H1 (cell line): Measurements from ENCODE around the gene LAMC3. TPM values are rescaled to one million over a fixed set of nuclear protein-coding genes. Genes with fewer than 3 reads are reported as not detected.
A peak's percentile ranks its signal among the peaks of the same experiment; 100 is the strongest.

Source experiments
- CTCF ChIA-PET: fragments of 300-600 bp; sonication (Branson Sonifier 250); formaldehyde crosslinking; loops from one replicate; lab custom pipeline; 2021; ENCODE audit not compliant: partially characterized antibody; lab: Charles Lee
- POLR2A ChIA-PET: fragments of 300-600 bp; sonication (Branson Sonifier 250); formaldehyde crosslinking; loops from one replicate; lab custom pipeline; 2021; ENCODE audit warnings: inconsistent platforms; ENCODE audit not compliant: partially characterized antibody; lab: Charles Lee
- DNase-seq, 2 experiments: peaks; one replicate each; pipeline versions ENCODE4 v3.0.0 to v3.0.0-alpha.2; 2010 to 2022; ENCODE audit warnings: low spot score in 2 of 2, low read depth in 1 of 2, mixed read lengths in 1 of 2
- FAIRE-seq: peaks from 2 replicates; lab custom pipeline; 2011; peaks lifted over from hg19 to GRCh38; lab: Jason Lieb, UNC
- H2AFZ ChIP-seq: 2 replicates; pipeline ENCODE4 v1.8.1; 2012; ENCODE audit warnings: low read length, inconsistent platforms
- H2AK5ac ChIP-seq: 2 replicates; pipeline ENCODE4 v1.6.1; 2013; ENCODE audit warnings: low read depth, low read length
- H2BK120ac ChIP-seq: replicated peaks from 2 replicates; pipeline ENCODE3; 2013; ENCODE audit warnings: low read depth, low read length, inconsistent platforms
- H2BK12ac ChIP-seq: 2 replicates; pipeline ENCODE4 v1.6.1; 2013; ENCODE audit warnings: low read depth, low read length
- H2BK15ac ChIP-seq: 2 replicates; pipeline ENCODE4 v1.6.1; 2013; ENCODE audit warnings: low read length
- H2BK20ac ChIP-seq: 2 replicates; pipeline ENCODE4 v1.6.1; 2013; ENCODE audit warnings: low read length
- H2BK5ac ChIP-seq: 2 replicates; pipeline ENCODE4 v1.6.1; 2013; ENCODE audit warnings: low read depth, low read length
- H3K14ac ChIP-seq: 2 replicates; pipeline ENCODE4 v1.6.1; 2013; ENCODE audit warnings: inconsistent platforms; ENCODE audit not compliant: insufficient read length
- H3K18ac ChIP-seq: 2 replicates; pipeline ENCODE4 v1.6.1; 2013; ENCODE audit warnings: low read length; ENCODE audit errors: extremely low read depth
- H3K23ac ChIP-seq: 2 replicates; pipeline ENCODE4 v1.6.1; 2013; ENCODE audit warnings: inconsistent platforms; ENCODE audit not compliant: insufficient read length
- H3K23me2 ChIP-seq: 2 replicates; pipeline ENCODE4 v1.6.1; 2013; ENCODE audit warnings: low read depth, low read length
- H3K27ac ChIP-seq: 2 replicates; pipeline ENCODE4 v1.6.1; 2011; ENCODE audit warnings: low read depth, low read length, inconsistent platforms
- H3K27me3 ChIP-seq, 4 experiments: replicated peaks in 1 of 4; 1 replicate in 1 of 4; 2 replicates in 3 of 4; pipeline versions ENCODE4 v1.6.1 to v1.8.1; 2011 to 2013; ENCODE audit warnings: low read length in 3 of 4, mild to moderate bottlenecking in 3 of 4, inconsistent platforms in 2 of 4, mixed read lengths in 2 of 4, moderate library complexity in 1 of 4; ENCODE audit not compliant: control insufficient read depth in 3 of 4, insufficient read depth in 3 of 4; ENCODE audit errors: extremely low read depth in 1 of 4
- H3K36me3 ChIP-seq, 4 experiments: 2 replicates each; pipeline versions ENCODE4 v1.6.1 to v1.8.1; 2011 to 2013; ENCODE audit warnings: mild to moderate bottlenecking in 4 of 4, low read length in 3 of 4, moderate library complexity in 2 of 4, control low read depth in 1 of 4, inconsistent platforms in 1 of 4; ENCODE audit not compliant: insufficient read depth in 4 of 4, control insufficient read depth in 2 of 4
- H3K4ac ChIP-seq: replicated peaks from 2 replicates; pipeline ENCODE3; 2013; ENCODE audit warnings: low read length, low read depth, mixed read lengths, inconsistent platforms; ENCODE audit not compliant: insufficient read length
- H3K4me1 ChIP-seq, 4 experiments: replicated peaks in 1 of 4; 1 replicate in 1 of 4; 2 replicates in 3 of 4; pipeline versions ENCODE4 v1.6.1 to v1.8.1; 2011 to 2013; ENCODE audit warnings: low read length in 3 of 4, inconsistent platforms in 2 of 4, mixed read lengths in 1 of 4; ENCODE audit not compliant: insufficient read depth in 4 of 4, control insufficient read depth in 3 of 4
- H3K4me2 ChIP-seq, 2 experiments: 2 replicates each; pipeline versions ENCODE4 v1.6.1 to v1.8.1; 2011 to 2013; ENCODE audit warnings: low read depth in 2 of 2, low read length in 2 of 2, control low read depth in 1 of 2, inconsistent platforms in 1 of 2, mild to moderate bottlenecking in 1 of 2; ENCODE audit not compliant: insufficient read depth in 1 of 2
- H3K4me3 ChIP-seq, 4 experiments: fragments of 200-600, 300-600 bp in 1 of 4; sonication (generic), shearing (Covaris generic), sonication (Bioruptor Twin) in 1 of 4; 2 replicates each; pipeline versions ENCODE4 v1.5.1 to v1.8.1; 2011 to 2016; ENCODE audit warnings: low read length in 4 of 4, low read depth in 3 of 4, control low read depth in 2 of 4, inconsistent platforms in 2 of 4, mild to moderate bottlenecking in 2 of 4, mixed read lengths in 1 of 4, moderate library complexity in 1 of 4; ENCODE audit not compliant: insufficient read depth in 2 of 4; ENCODE audit errors: extremely low read depth in 1 of 4
- H3K56ac ChIP-seq: replicated peaks from 2 replicates; pipeline ENCODE3; 2013; ENCODE audit warnings: low read depth, mild to moderate bottlenecking, mixed read lengths, low read length, inconsistent platforms; ENCODE audit not compliant: insufficient read length
- H3K79me1 ChIP-seq: 2 replicates; pipeline ENCODE4 v1.6.1; 2013; ENCODE audit warnings: low read depth, low read length, control low read depth
- H3K79me2 ChIP-seq, 2 experiments: 2 replicates each; pipeline versions ENCODE4 v1.6.1 to v1.8.1; 2012 to 2013; ENCODE audit warnings: low read length in 2 of 2, mild to moderate bottlenecking in 2 of 2, inconsistent platforms in 1 of 2; ENCODE audit not compliant: insufficient read depth in 2 of 2, control insufficient read depth in 1 of 2
- H3K9ac ChIP-seq, 4 experiments: replicated peaks in 1 of 4; 1 replicate in 1 of 4; 2 replicates in 3 of 4; pipeline versions ENCODE4 v1.6.1 to v1.8.1; 2011 to 2013; ENCODE audit warnings: low read depth in 3 of 4, low read length in 3 of 4, control low read depth in 2 of 4, mild to moderate bottlenecking in 2 of 4, moderate library complexity in 2 of 4, inconsistent platforms in 1 of 4; ENCODE audit errors: extremely low read depth in 1 of 4
- H3K9me3 ChIP-seq, 2 experiments: 2 replicates each; pipeline versions ENCODE4 v1.6.1 to v1.8.1; 2012 to 2013; ENCODE audit warnings: mild to moderate bottlenecking in 2 of 2, moderate library complexity in 2 of 2, control low read depth in 1 of 2, inconsistent platforms in 1 of 2, low read depth in 1 of 2, low read length in 1 of 2, mixed read lengths in 1 of 2; ENCODE audit not compliant: insufficient read depth in 2 of 2
- H4K20me1 ChIP-seq, 2 experiments: replicated peaks in 1 of 2; 2 replicates each; pipeline versions ENCODE3 to v1.8.1; 2011 to 2013; ENCODE audit warnings: inconsistent platforms in 2 of 2, low read length in 2 of 2, mild to moderate bottlenecking in 1 of 2; ENCODE audit not compliant: insufficient read depth in 2 of 2, control insufficient read depth in 1 of 2
- H4K5ac ChIP-seq: 2 replicates; pipeline ENCODE4 v1.6.1; 2013; ENCODE audit warnings: low read length, low read depth, mixed read lengths, inconsistent platforms; ENCODE audit not compliant: insufficient read length
- H4K8ac ChIP-seq: 2 replicates; pipeline ENCODE4 v1.8.0; 2013; ENCODE audit warnings: mild to moderate bottlenecking, moderate library complexity, low read length, inconsistent platforms; ENCODE audit not compliant: insufficient read depth; ENCODE audit errors: extremely low read depth
- H4K91ac ChIP-seq: replicated peaks from 2 replicates; pipeline ENCODE3; 2013; ENCODE audit warnings: low read length, mixed read lengths, inconsistent platforms; ENCODE audit not compliant: insufficient read length
- GABPA ChIP-seq: IDR thresholded peaks from 2 replicates; pipeline ENCODE4 v1.6.1; 2011; ENCODE audit warnings: mild to moderate bottlenecking, low read length, moderate library complexity, borderline replicate concordance; ENCODE audit not compliant: insufficient read depth
- JUND ChIP-seq: IDR thresholded peaks from 2 replicates; pipeline ENCODE4 v1.6.1; 2011; ENCODE audit warnings: mild to moderate bottlenecking, improper control_type of control experiment, low read length
- SRF ChIP-seq: IDR thresholded peaks from 2 replicates; pipeline ENCODE4 v1.6.1; 2011; ENCODE audit warnings: mild to moderate bottlenecking, low read depth, low read length, moderate library complexity
- WGBS, 2 experiments: shearing (Covaris generic) in 1 of 2; methylation state at CpG; one replicate each; pipeline versions ENCODE4 v1.1.6 to v1.1.7; 2013 to 2015; ENCODE audit warnings: low lambda C conversion rate in 2 of 2, mixed read lengths in 2 of 2, inconsistent platforms in 1 of 2, low coverage in 1 of 2, missing lambda C conversion rate in 1 of 2; ENCODE audit not compliant: insufficient replicate concordance in 2 of 2, insufficient coverage in 1 of 2, insufficient read length in 1 of 2; ENCODE audit errors: extremely low coverage in 1 of 2, missing lambda C conversion rate in 1 of 2; 5-methylcytosine and 5-hydroxymethylcytosine counted together
- polyA plus RNA-seq, 7 experiments: library from polyadenylated mRNA; depleted of rRNA in 3 of 7; stranded (reverse) in 5 of 7; unstranded in 2 of 7; fragments of >200 nt in 5 of 7; fragments of 200-250 nt in 2 of 7; gene quantifications; 1 replicate in 5 of 7; 2 replicates in 1 of 7; 4 replicates in 1 of 7; pipeline versions ENCODE4 v1.2.1 to v1.2.3, GENCODE V29; 2011 to 2013; ENCODE audit warnings: missing spikeins in 2 of 7, mixed read lengths in 2 of 7
- total RNA-seq: library from RNA; stranded (reverse); fragmentation: NEBNext Ultra II Directional; extraction: Animal tissue kit (Norgen Biotek cat#: 25700); gene quantifications from 2 replicates; pipeline ENCODE4 v1.2.1, GENCODE V29; 2021
- TF ChIP-seq, protein P1 (sequence below), 3 experiments: IDR thresholded peaks; 1 replicate in 2 of 3; 2 replicates in 1 of 3; pipeline versions ENCODE4 v1.5.1 to v1.6.1; 2011; ENCODE audit warnings: low read length in 3 of 3, mild to moderate bottlenecking in 3 of 3, inconsistent platforms in 2 of 3, low read depth in 1 of 3, moderate library complexity in 1 of 3; ENCODE audit not compliant: insufficient read depth in 1 of 3; ENCODE audit errors: control extremely low read depth in 1 of 3

The LAMC3 gene
- total and polyA plus RNA-seq, 2 of the 8 experiments (the other 6 are each of a cell fraction or from before 2014, with no cell fraction given): 9.3 to 12.3 TPM

DNA sequence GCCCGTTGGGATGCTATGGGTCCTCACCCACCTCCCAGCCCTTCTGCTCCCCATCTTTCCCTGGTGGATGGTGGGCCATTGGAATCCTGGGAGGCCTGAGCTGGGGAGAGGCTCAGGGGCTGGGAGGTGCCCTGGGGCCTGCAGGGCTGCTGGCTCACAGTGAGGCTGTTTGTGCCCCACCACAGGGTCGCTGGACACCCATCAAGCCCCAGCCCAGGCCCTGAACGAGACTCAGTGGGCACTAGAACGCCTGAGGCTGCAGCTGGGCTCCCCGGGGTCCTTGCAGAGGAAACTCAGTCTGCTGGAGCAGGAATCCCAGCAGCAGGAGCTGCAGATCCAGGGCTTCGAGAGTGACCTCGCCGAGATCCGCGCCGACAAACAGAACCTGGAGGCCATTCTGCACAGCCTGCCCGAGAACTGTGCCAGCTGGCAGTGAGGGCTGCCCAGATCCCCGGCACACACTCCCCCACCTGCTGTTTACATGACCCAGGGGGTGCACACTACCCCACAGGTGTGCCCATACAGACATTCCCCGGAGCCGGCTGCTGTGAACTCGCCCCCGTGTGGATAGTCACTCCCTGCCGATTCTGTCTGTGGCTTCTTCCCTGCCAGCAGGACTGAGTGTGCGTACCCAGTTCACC lies 82.5 kb downstream of the LAMC3 start:
- Histone ChIP-seq H4K91ac (no peak overlapping the region), H2AFZ (no peak overlapping the region), H3K4me1 (peaks cover 0 to 7% (median 2%) of the 10 kb centered on the region in 4 experiments; a peak in 5 of 7 replicates), H3K23me2 (peaks cover 1% of the 10 kb centered on the region; the same call in 1 of the 2 replicates), H2AK5ac (no peak overlapping the region), H3K4ac (no peak overlapping the region), H4K20me1 (peaks cover 0 to 5% of the 10 kb centered on the region in 2 experiments), H3K36me3 (no peaks in the 10 kb centered on the region), H3K4me3 (no peak overlapping the region), H3K79me1 (no peaks in the 10 kb centered on the region; the same call in 1 of the 2 replicates), H2BK120ac (no peak overlapping the region), H2BK15ac (0 out of 2 replicates have a peak overlapping the region, but pooled peaks have one; percentile 29), H3K56ac (no peak overlapping the region), H4K8ac (no peak overlapping the region), H3K14ac (no peak overlapping the region), H2BK12ac (no peak overlapping the region), H3K27ac (no peak overlapping the region), H3K9me3 (no peaks in the 10 kb centered on the region), H3K9ac (no peak overlapping the region), H3K18ac (no peak overlapping the region), H3K4me2 (no peak overlapping the region), H4K5ac (no peak overlapping the region), H2BK20ac (no peak overlapping the region), H3K23ac (no peak overlapping the region), H2BK5ac (no peak overlapping the region), H3K79me2 (no peaks in the 10 kb centered on the region), H3K27me3 (no peaks in the 10 kb centered on the region; a peak in 2 of 7 replicates)
- TF ChIP-seq SRF (no peak), JUND (no peak), GABPA (no peak)
- TF ChIP-seq, protein P1, sequence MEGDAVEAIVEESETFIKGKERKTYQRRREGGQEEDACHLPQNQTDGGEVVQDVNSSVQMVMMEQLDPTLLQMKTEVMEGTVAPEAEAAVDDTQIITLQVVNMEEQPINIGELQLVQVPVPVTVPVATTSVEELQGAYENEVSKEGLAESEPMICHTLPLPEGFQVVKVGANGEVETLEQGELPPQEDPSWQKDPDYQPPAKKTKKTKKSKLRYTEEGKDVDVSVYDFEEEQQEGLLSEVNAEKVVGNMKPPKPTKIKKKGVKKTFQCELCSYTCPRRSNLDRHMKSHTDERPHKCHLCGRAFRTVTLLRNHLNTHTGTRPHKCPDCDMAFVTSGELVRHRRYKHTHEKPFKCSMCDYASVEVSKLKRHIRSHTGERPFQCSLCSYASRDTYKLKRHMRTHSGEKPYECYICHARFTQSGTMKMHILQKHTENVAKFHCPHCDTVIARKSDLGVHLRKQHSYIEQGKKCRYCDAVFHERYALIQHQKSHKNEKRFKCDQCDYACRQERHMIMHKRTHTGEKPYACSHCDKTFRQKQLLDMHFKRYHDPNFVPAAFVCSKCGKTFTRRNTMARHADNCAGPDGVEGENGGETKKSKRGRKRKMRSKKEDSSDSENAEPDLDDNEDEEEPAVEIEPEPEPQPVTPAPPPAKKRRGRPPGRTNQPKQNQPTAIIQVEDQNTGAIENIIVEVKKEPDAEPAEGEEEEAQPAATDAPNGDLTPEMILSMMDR (IDR thresholded peaks at IDR 0.05; ENCODE audit: control extremely low read depth in 1 of 3, insufficient read depth in 1 of 3, low read depth in 1 of 3, low read length in 3 of 3): no peak
- ChIA-PET CTCF (interaction anchor here (1.7 kb wide), 1 partner anchor 66 kb away, joined by 3 read pairs; no protein-coding TSS in a partner anchor), POLR2A (interaction anchor here (1.0 to 29.0 kb wide), 2 partner anchors 9 to 27 kb away, joined by 3 to 751 read pairs; partner anchors contain the start of gene NUP214)
- no peak for DNase-seq
- WGBS, 2 experiments: 88% methylated on average over 17 of the region's 19 CpGs; no CpG with 5 or more reads in 1 of the 2 experiments
- FAIRE-seq: no peak
